Ishikawa (cell line): Measurements from ENCODE around the gene C16orf86.

Experiments
- CEBPB ChIP-seq: IDR thresholded peaks from 2 replicates; pipeline ENCODE4 v1.6.1; 2012
- CREB1 ChIP-seq: IDR thresholded peaks from 2 replicates; pipeline ENCODE4 v1.6.1; 2012; ENCODE audit warnings: low read depth
- EGR1 ChIP-seq: IDR thresholded peaks from 2 replicates; pipeline ENCODE4 v1.6.1; 2012
- EP300 ChIP-seq: IDR thresholded peaks from 2 replicates; pipeline ENCODE4 v1.6.1; 2012; ENCODE audit warnings: borderline replicate concordance
- MAX ChIP-seq: IDR thresholded peaks from 2 replicates; pipeline ENCODE4 v1.6.1; 2012
- NFIC ChIP-seq: IDR thresholded peaks from 2 replicates; pipeline ENCODE4 v1.6.1; 2012
- RAD21 ChIP-seq: IDR thresholded peaks from 2 replicates; pipeline ENCODE4 v1.6.1; 2012; ENCODE audit warnings: low read depth
- REST ChIP-seq: IDR thresholded peaks from 2 replicates; pipeline ENCODE4 v1.6.1; 2012; ENCODE audit warnings: low read depth, mild to moderate bottlenecking
- TAF1 ChIP-seq: IDR thresholded peaks from 2 replicates; pipeline ENCODE4 v1.6.1; 2012; ENCODE audit warnings: low read depth, mild to moderate bottlenecking
- TCF12 ChIP-seq: IDR thresholded peaks from 2 replicates; pipeline ENCODE4 v1.6.1; 2012; ENCODE audit warnings: low read depth
- TEAD4 ChIP-seq: IDR thresholded peaks from 2 replicates; pipeline ENCODE4 v1.6.1; 2012
- USF1 ChIP-seq: IDR thresholded peaks from 2 replicates; pipeline ENCODE4 v1.6.1; 2012
- YY1 ChIP-seq: IDR thresholded peaks from 2 replicates; pipeline ENCODE4 v1.6.1; 2012; ENCODE audit warnings: low read depth
- ZBTB7A ChIP-seq: IDR thresholded peaks from 2 replicates; pipeline ENCODE4 v1.6.1; 2012; ENCODE audit warnings: low read depth

- no peak for TF ChIP-seq EGR1
- TF ChIP-seq TAF1: no peak
- TF ChIP-seq CEBPB: no peak
- TF ChIP-seq REST: peak; percentile 71
- no peak for TF ChIP-seq YY1
- TF ChIP-seq USF1: no peak
- no peak for TF ChIP-seq RAD21
- TF ChIP-seq EP300: no peak
- TF ChIP-seq CREB1: no peak
- no peak for TF ChIP-seq NFIC
- TF ChIP-seq ZBTB7A: no peak
- TF ChIP-seq MAX: no peak
- no peak for TF ChIP-seq TCF12
- TF ChIP-seq TEAD4: no peak
Observed at GRCh38 chr16:67653789-67654402, 12.7 kb upstream of the C16orf86 start.
